NCI-H524 (cell line): ENCODE measurements around the gene MAT2A.
"Not testable (repeated sequence)": the region's sequence is repeated elsewhere in the genome, so short reads cannot be mapped to it uniquely, and the experiment has no call there.

Experiments
- DNase-seq, 2 experiments: peaks; one replicate each; lab custom pipeline; 2025; lab: John Stamatoyannopoulos, UW

Gene MAT2A

DNA sequence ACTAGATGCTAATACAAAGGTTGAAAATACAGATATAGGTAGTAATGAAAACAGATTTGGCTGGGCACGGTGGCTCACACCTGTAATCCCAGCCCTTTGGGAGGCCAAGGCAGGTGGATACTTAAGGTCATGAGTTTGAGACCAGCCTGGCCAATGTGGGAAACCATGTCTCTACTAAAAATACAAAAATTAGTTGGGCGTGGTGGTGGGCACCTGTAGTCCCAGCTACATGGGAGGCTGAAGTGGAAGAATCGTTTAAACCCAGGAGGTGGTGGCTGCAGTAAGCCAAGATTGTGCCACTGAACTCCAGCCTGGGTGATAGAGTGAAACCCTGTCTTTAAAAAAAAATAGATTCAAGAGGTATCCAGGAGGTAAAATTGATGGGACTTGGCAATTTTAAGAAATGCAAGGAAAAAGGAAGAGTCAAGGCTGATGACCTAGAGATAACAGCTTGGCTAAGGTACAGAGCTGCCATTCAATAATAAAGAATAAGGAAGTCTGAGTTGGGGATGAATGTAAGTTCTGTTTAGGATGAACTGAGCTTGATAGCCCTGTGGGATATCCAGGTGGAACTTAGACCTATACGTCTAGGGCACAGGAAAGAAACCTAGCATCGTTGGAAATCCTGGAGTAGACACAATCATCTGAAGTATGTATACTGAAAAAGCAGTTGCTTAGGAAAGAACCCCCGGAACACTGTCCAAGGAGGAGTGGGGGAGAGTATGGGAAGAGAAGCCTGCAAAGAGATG lies 9.1 kb downstream of the MAT2A start:
- DNase-seq: no peak

DNA sequence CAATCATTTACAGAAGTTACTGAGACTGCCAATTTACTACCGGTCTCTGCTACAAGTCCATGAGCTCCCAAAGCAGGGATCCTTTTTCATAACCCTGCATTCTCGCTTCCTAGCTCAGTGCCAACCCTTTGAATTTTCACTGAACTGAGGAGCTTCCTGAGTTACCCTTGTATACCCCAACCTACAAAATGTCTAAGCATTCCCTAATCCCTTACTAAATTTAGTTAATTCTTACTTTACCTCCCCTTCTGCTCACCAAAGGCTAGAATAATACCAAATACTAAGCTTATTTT lies 9.6 kb downstream of the MAT2A start:
- no peak for DNase-seq

GRCh38 chr2:85549095-85549494 lies 10.1 kb downstream of the MAT2A start:
- no peak for DNase-seq

- peak in 1 of 2 experiments; percentile 79 for DNase-seq
Observed at GRCh38 chr2:85549826-85550225, 10.9 kb downstream of the MAT2A start.

DNA sequence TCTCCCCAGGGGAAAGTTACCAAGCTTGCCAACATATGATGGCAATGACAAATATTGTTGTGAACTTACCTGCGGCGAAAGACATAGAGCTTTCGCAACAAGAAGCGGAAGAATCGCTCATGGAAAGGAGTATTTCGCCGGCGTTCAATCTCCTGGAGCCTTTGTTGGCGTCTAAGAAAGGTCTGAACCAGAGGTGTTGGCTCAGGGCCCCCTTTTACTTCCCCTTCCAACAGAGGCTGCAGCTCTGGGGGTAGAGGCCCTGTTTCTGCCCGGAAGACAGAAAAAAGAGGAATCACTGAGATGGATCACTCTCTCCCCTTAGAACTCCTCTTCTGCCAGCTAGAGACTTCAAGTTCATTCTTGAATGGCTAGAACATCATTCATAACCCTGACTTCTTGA lies 11.5 kb downstream of the MAT2A start:
- DNase-seq: no peak

DNA sequence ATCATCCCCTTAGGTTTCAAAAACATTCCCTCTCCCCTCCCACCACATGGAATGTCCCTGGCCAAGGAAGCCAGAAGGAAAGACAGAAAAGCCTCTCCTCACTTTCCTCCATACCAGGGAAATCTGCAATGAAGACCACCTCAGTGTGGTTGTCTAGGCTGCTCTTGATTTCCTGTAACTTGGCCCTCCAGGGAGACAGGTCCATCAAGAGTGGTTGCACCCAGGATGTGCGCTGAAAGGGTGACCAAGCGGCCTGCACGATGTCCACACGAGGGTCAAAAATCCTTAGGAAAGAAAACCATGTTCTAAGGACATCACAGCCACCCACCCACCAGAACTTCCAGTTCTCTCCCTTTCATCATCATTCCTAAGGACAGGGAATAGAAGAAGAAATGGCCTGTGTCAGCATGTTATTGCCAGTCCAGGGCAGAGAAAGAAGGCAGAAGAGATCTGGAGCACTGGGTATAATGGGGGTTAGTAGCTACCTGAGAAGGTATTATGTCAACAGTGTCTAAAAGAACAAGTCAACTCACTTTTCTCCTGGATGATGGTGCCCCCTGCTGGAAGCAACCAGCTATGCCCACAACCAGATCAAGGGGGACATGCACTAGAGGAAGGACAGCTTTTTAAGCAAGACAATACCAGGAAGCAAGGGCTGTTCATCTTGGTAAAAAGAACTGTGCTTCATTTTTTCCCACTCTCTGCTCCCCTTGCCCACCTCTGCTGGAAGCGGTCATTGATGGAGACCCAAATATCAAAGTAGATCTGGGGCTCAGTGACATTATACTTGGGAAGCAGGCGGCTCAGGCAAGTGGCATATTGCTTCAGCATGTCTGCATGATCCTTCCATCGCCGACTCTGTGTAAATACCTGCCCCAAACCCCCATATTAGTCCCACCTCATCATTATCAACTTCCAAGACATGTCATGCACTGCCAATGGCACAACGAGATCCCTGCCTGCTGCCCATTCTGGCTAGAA lies 13.0 kb downstream of the MAT2A start:
- peak; percentile 20 to 78 for DNase-seq

DNA sequence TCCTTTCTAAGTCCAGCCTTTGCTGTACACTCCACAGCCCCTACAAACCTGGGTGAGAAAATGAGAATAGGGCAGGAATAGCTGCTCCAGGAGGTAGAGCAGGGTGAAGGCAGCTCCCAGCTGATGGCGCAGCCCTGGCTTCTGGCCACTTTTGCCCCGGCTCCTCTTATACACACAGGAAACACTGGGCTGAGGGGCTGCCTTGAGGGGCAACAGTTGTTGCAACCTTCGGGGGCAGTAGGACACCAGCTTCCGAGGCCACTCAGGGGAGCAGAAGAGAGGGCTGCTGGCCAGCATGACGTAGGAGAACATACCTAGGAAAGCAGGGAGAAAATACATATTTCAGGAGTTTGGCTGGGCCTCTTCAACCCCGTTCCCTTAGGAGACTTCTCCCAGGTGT lies 14.2 kb downstream of the MAT2A start:
- DNase-seq: no peak

- no peak for DNase-seq
Observed at GRCh38 chr2:85554980-85555612, 16.1 kb downstream of the MAT2A start.

GRCh38 chr2:85557130-85557529 lies 18.2 kb downstream of the MAT2A start:
- DNase-seq: no peak

DNA sequence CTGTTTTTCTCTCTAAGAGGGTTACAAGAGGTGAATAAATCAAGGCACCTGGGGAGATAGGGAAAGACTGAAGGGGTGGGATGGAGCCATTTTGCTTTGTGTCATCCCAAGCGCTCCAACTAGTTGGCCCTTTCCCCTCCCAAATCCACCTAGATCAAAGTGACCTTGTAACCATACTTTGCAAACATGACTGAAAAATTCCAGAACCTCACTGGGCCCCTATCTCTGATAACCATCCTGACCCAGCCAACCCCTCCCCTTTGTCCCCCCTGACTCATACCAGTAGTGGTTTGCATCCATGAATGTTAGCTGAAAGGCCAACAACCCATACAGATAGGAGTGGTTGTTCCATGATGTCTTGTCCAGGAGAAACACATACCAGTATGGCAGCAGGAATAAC lies 19.2 kb downstream of the MAT2A start:
- no peak for DNase-seq

GRCh38 chr2:85560403-85560726 lies 21.4 kb downstream of the MAT2A start:
- not testable (repeated sequence) for DNase-seq

DNA sequence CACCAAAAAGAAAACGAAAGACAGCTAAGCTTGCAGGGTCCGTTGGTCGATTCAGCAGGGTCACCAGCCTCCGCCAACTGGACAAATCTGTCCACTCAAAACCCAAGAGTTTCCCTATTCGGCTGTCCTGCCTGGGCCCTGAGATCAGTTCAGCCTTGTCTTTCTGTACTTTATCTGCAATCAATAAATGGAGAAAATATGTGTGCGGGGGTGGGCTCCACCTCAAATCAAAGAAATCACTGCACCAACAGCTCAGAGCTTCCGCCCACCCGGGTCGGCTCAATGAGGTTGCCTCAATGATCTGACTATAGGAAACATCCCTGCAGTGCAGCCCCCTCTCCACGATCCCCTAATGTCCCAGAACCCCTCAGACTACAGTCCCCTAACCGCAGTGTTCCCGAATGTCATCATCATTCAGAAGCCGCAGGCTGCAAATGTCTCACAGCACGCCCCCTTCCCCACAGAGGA lies 21.9 kb downstream of the MAT2A start:
- no peak for DNase-seq

DNA sequence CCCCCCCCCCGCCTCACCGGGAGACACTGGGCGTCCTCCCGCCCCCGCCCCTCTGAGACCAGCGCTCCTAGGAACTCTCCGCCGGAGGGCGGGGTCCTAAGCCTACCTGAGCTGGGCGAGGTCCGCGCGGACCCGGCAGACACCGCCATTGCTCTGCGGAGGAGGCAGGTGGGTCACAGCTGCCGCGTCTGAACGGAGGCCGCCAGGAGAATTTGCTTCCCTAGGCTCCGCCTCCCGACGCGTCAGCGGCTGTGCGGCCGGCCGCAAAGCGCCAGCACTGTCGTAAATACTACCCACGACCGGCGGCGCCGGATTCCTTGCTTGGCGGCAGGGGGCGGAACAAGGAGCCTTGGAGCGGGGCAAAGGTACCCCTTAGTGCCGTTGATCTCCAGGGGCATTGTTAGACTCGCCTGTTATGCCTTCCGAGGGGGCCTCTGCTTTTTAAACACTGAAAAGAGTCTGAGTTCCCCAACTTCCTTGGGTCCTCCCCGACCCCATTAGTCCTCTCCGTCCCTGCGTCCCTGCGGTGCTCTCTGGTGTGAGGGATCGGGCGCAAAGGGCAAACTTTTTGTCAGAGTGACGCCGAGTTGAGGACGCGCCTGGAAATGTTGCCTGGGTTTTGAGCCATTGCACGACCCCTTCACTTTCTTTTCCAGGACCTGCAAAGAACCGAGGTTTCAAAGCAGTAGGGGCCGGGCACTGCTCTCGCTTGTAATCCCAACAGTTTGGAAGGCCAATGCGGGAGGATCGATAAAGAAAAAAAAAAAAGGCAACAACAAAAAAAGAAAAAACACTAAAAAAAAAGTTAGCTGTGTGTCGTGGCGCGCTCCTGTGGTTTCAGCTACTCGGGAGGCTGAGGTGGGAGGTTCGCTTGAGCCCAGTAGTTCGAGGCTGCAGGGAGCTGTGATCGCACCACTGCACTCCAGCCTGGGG lies 22.6 kb downstream of the MAT2A start, which contains the start of gene GGCX:
TSS of gene GGCX (minus strand) at position 214 of the 933 bp plus-strand sequence. CDS start at position 149, 65 bp downstream.
- peak; percentile 93 to 94 for DNase-seq

GRCh38 chr2:85564144-85564563 lies 25.2 kb downstream of the MAT2A start:
- DNase-seq: no peak

DNA sequence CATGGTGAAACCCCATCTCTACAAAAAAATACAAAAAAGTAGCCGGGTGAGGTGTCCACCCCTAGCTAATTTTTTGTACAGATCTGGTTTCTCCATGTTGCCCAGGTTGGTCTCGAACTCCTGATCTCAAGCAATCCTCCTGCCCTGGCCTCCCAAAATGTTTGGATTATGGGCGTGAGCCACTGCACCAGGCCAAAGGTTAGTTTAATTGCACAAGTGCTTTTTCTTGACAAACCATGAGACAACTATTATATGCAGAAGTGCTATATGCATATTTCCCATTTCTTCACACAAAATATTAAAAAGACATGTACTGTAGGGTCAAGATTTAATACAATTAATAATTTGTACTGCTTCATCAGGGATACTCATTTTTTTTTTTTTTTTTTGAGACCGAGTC lies 27.3 kb downstream of the MAT2A start:
- no peak for DNase-seq

DNA sequence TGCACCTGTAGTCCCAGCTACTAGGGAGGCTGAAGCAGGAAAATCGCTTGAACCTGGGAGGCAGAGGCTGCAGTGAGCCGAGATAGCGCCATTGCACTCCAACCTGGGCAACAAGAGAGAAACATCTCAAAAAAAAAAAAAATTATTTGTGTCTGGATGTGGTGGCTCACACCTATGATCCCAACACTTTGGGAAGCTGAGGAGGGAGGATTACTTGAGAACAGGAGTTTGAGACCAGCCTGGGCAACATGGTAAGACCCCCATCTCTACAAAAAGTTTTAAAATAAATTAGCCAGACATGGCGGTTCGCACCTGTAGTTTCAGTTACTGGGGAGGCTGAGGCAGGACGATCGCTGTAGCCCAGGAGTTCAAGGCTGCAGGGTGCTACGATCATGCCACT lies 36.8 kb downstream of the MAT2A start:
- DNase-seq: no peak

- DNase-seq: no peak
Observed at GRCh38 chr2:85577063-85577385, 38.1 kb downstream of the MAT2A start.

- DNase-seq: no peak
Observed at GRCh38 chr2:85577386-85578242, 38.6 kb downstream of the MAT2A start, which contains the start of gene VAMP8. Gene VAMP8 (plus strand): TSS chr2:85577586. CDS start chr2:85577647, 61 bp downstream.

GRCh38 chr2:85578243-85579180 lies 39.5 kb downstream of the MAT2A start:
- no peak for DNase-seq
